Measurements from ENCODE around the gene CDK6.
A peak's percentile ranks its signal among the peaks of the same experiment; 100 is the strongest.

Gene CDK6

DNA sequence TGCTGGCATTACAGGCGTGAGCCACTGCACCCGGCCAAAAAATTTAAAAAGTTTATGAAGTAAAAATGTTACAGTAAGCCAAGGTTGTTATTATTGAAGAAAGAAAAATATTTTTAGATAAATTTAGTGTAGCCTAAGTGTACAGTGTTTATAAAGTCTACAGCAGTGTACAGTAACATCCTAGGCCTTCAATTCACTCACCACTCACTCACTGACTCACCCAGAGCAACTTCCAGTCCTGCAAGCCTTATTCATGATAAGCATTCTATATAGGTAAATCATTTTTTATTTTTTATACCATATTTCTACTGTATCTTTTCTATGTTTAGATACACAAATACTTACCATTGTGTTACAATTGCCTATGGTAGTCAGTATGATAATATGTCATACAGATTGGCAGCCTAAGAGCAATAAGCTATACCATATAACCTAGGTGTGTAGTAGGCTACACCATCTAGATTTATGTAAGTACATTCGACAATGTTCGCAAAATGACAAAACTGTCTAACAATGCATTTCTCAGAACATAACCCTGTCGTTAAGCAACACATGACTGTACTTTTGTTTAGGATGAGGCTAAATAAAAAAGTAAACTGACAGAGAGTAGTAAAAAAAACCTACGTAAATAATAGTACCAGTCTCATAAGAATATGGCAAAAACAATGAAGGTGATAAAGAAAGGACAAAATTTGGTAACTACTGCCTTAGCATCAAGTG lies 168.4 kb downstream of the CDK6 start:
- H3K4me3 ChIP-seq (ENCODE audit: low read depth, low read length), result no peak overlapping the region
- no peak overlapping the region for H2AFZ ChIP-seq (ENCODE audit: low read length, unreplicated experiment)
- H3K27me3 ChIP-seq (ENCODE audit: insufficient read depth, low read length), result no peaks in the 10 kb centered on the region
- H3K4me1 ChIP-seq (ENCODE audit: control insufficient read depth, insufficient read depth, low read length, unreplicated experiment), result peaks cover 41% of the 10 kb centered on the region
- H3K79me2 ChIP-seq (ENCODE audit: control insufficient read depth, insufficient read depth, low read length, unreplicated experiment), result peaks cover 14% of the 10 kb centered on the region
- peak overlapping the region; percentile 39 for H3K27ac ChIP-seq (ENCODE audit: low read depth, low read length)
- peaks cover 4% of the 10 kb centered on the region; the same call in 1 of the 2 replicates for H3K36me3 ChIP-seq (ENCODE audit: insufficient read depth, low read length)

DNA sequence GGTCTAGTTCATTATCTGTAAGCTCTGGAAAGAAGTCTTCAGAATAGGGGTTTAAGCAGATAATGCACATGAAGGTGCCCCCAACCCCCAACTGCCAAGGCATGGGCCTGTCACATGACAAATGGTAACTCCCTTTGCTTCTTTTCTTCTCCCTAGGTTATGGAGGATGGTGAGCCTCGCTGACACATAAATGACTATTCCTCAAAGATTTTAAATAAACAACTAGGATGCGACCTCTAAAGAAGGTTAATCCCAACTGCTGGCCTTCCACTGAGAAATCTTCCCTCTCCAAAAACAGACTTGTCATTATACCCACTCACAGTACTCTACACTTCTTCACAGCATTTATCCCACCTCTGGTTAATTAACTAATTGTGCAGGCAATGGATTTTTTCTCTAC lies 170.4 kb downstream of the CDK6 start:
- Histone ChIP-seq H3K36me3 (ENCODE audit: insufficient read depth, low read length) (no peaks in the 10 kb centered on the region), H3K79me2 (ENCODE audit: control insufficient read depth, insufficient read depth, low read length, unreplicated experiment) (peaks cover 12% of the 10 kb centered on the region)

DNA sequence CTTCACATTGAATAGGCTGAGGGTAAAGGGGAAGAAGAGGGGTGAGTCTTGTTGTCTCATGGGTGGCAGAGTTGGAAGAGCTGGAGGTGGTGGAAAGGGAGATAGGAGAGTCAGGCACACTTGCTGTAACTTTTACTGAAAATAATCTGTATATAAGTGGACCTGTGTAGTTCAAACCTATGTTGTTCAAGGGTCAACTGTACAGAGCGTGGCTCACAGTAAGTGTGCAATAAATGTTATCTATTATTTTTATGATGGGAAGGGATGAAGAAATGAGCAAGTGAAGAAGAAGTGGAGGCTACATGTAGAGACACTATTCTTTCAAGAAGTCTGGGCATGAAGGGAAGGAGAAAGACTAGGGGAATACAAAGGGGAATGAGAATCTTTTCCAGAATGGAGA lies 174.7 kb downstream of the CDK6 start:
- H2AFZ ChIP-seq (ENCODE audit: low read length, unreplicated experiment), result no peak overlapping the region
- peaks cover 5% of the 10 kb centered on the region for H3K36me3 ChIP-seq (ENCODE audit: insufficient read depth, low read length)
- H3K27ac ChIP-seq (ENCODE audit: low read depth, low read length), result no peak overlapping the region
- no peak overlapping the region for H3K4me3 ChIP-seq (ENCODE audit: low read depth, low read length)
- peaks cover 11% of the 10 kb centered on the region for H3K4me1 ChIP-seq (ENCODE audit: control insufficient read depth, insufficient read depth, low read length, unreplicated experiment)
- H3K27me3 ChIP-seq (ENCODE audit: insufficient read depth, low read length), result no peaks in the 10 kb centered on the region
- H3K79me2 ChIP-seq (ENCODE audit: control insufficient read depth, insufficient read depth, low read length, unreplicated experiment), result peaks cover 17% of the 10 kb centered on the region

More for the DNA sequence above, 170.4 kb downstream of the CDK6 start:
- Histone ChIP-seq H3K27ac (ENCODE audit: low read depth, low read length) (no peak overlapping the region), H3K4me3 (ENCODE audit: low read depth, low read length) (no peak overlapping the region), H3K4me1 (ENCODE audit: control insufficient read depth, insufficient read depth, low read length, unreplicated experiment) (peaks cover 41% of the 10 kb centered on the region), H2AFZ (ENCODE audit: low read length, unreplicated experiment) (no peak overlapping the region), H3K27me3 (ENCODE audit: insufficient read depth, low read length) (no peaks in the 10 kb centered on the region)

DNA sequence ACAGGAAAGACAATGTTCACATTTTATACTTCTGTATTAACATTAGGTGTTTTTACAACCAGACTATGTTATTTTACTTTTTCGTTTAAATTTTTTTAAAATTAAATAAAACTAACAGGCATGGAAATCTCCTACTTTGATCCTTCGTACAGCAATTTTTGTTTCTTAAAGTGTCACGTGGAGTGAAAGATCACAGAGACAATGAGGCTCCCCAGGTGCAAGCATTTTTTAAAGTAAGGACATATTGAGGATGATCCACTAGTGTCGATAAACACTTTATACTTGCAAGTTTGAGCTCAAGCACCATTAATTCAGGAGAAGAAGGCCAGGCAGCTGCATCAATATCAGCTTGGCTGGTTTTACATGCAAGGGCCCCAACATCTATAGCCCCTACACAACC lies 177.7 kb downstream of the CDK6 start:
- Histone ChIP-seq H3K79me2 (ENCODE audit: control insufficient read depth, insufficient read depth, low read length, unreplicated experiment) (peaks cover 7% of the 10 kb centered on the region), H3K27ac (ENCODE audit: low read depth, low read length) (no peak overlapping the region), H3K4me1 (ENCODE audit: control insufficient read depth, insufficient read depth, low read length, unreplicated experiment) (no peaks in the 10 kb centered on the region), H3K4me3 (ENCODE audit: low read depth, low read length) (no peak overlapping the region), H3K27me3 (ENCODE audit: insufficient read depth, low read length) (no peaks in the 10 kb centered on the region), H2AFZ (ENCODE audit: low read length, unreplicated experiment) (no peak overlapping the region), H3K36me3 (ENCODE audit: insufficient read depth, low read length) (peaks cover 5% of the 10 kb centered on the region)

DNA sequence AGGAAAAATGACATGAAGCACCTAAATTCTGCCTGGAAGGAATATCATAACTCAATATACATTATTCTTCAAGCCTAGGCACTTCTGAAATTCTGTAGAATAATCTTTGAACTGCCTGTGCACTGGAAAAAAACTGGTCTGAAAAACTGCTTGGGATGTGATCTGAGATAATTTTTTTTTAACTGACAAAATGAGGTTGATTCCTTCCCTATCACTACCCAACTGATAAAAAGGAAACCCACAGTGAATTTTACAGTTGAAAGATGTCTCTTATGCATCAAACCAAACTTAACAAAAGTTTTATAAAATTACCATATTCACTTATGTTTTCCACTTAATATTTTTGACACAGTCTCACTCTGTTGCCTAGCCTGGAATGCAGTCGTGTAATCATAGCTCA lies 179.0 kb downstream of the CDK6 start:
- Histone ChIP-seq H2AFZ (ENCODE audit: low read length, unreplicated experiment) (no peak overlapping the region), H3K27ac (ENCODE audit: low read depth, low read length) (no peak overlapping the region), H3K79me2 (ENCODE audit: control insufficient read depth, insufficient read depth, low read length, unreplicated experiment) (peaks cover 9% of the 10 kb centered on the region), H3K4me3 (ENCODE audit: low read depth, low read length) (no peak overlapping the region), H3K27me3 (ENCODE audit: insufficient read depth, low read length) (no peaks in the 10 kb centered on the region), H3K36me3 (ENCODE audit: insufficient read depth, low read length) (peaks cover 5% of the 10 kb centered on the region), H3K4me1 (ENCODE audit: control insufficient read depth, insufficient read depth, low read length, unreplicated experiment) (no peaks in the 10 kb centered on the region)

DNA sequence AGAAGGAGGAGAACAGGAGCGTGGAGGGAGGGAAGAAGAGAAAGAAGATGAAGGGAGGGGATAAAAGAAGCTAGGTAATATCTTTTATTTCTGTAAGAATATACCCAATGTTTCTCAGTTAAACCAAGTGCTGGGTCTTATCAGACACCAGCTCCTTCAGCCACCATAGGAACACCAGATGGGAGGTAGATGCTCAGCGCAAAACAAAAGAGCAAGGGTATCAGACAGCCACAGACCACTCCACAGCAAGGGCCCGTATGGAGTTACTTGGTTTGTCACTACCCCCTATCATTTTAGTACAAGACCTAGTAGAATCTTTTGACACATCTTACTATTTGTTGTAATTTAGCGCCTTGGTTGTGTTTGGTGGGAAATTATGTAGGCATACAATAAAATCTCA lies 180.3 kb downstream of the CDK6 start:
- Histone ChIP-seq H3K4me3 (ENCODE audit: low read depth, low read length) (no peak overlapping the region), H3K4me1 (ENCODE audit: control insufficient read depth, insufficient read depth, low read length, unreplicated experiment) (no peaks in the 10 kb centered on the region), H3K79me2 (ENCODE audit: control insufficient read depth, insufficient read depth, low read length, unreplicated experiment) (peaks cover 9% of the 10 kb centered on the region)

DNA sequence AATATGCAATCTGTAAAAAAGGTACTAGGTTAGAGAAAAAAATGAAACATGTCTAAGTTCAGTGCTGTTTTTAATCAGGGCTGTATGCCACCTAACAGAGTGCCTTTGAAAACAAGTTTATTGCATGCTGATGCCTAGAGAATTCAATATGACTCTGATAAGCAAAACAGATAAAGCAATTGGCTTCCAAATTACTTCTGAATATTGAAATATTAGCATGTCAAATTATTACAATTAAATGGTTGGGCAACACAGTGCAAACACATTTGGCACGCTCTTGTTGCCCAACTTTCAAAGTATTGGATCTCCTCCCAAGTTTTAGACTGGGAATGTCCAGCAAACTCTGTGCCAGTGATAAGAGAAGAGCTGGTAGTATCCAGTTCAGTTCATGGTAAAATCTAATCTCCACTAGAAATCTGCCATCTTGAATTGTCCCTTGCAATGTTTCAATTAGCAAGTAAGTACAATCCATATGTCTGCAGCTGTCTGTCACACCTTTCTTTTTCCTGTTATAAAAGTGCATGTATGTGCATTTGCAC lies 181.0 kb downstream of the CDK6 start:
- H3K4me3 ChIP-seq (ENCODE audit: low read depth, low read length), result no peak overlapping the region
- H3K4me1 ChIP-seq (ENCODE audit: control insufficient read depth, insufficient read depth, low read length, unreplicated experiment), result no peaks in the 10 kb centered on the region
- H3K79me2 ChIP-seq (ENCODE audit: control insufficient read depth, insufficient read depth, low read length, unreplicated experiment), result peaks cover 9% of the 10 kb centered on the region
- H3K27ac ChIP-seq (ENCODE audit: low read depth, low read length), result no peak overlapping the region
- no peak overlapping the region for H2AFZ ChIP-seq (ENCODE audit: low read length, unreplicated experiment)
- H3K36me3 ChIP-seq (ENCODE audit: insufficient read depth, low read length), result peaks cover 5% of the 10 kb centered on the region
- no peaks in the 10 kb centered on the region for H3K27me3 ChIP-seq (ENCODE audit: insufficient read depth, low read length)

More for the DNA sequence above, 180.3 kb downstream of the CDK6 start:
- Histone ChIP-seq H2AFZ (ENCODE audit: low read length, unreplicated experiment) (no peak overlapping the region), H3K27ac (ENCODE audit: low read depth, low read length) (no peak overlapping the region), H3K36me3 (ENCODE audit: insufficient read depth, low read length) (peaks cover 5% of the 10 kb centered on the region), H3K27me3 (ENCODE audit: insufficient read depth, low read length) (no peaks in the 10 kb centered on the region)

DNA sequence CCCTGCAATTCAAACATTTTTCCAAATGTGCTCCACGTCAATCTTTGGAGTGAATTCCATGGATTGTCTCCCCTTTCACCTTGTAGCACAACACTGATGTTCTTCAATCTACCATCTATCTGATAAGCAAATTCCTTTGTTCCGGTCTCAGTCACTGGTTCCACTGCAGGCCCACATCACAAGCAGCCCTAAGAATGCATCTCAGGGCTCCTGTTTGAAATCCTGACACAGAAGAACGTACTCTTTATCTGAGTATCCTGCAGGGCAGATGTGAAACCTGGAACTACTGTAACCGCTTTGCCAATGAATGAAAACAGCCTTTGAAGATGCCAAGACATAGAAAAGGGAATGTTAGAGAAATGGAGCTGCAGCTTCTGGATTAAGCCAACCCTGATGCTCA lies 183.2 kb downstream of the CDK6 start:
- no peak overlapping the region for H2AFZ ChIP-seq (ENCODE audit: low read length, unreplicated experiment)
- no peak overlapping the region for H3K27ac ChIP-seq (ENCODE audit: low read depth, low read length)
- H3K79me2 ChIP-seq (ENCODE audit: control insufficient read depth, insufficient read depth, low read length, unreplicated experiment), result peaks cover 9% of the 10 kb centered on the region
- H3K4me3 ChIP-seq (ENCODE audit: low read depth, low read length), result no peak overlapping the region
- H3K4me1 ChIP-seq (ENCODE audit: control insufficient read depth, insufficient read depth, low read length, unreplicated experiment), result no peaks in the 10 kb centered on the region
- H3K27me3 ChIP-seq (ENCODE audit: insufficient read depth, low read length), result no peaks in the 10 kb centered on the region
- no peaks in the 10 kb centered on the region for H3K36me3 ChIP-seq (ENCODE audit: insufficient read depth, low read length)

DNA sequence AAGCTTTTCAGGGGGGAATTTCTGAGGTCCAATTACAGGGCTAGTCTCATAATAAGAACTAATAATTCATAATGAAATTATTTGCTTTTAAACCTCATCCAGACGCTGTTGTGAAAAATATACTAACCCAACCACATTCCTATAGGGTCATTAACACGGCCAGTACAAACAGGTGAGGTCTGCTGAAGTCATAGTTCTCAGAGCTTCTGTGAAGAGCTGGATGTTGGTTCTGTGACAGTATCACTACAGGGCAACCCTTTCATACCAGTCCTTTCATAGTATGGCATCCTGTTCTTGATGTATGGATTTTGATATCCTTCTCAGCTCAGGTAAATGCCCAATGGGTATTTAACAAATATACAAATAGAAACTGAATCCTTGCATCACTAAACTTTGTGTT lies 183.8 kb downstream of the CDK6 start:
- no peak overlapping the region for H2AFZ ChIP-seq (ENCODE audit: low read length, unreplicated experiment)
- no peaks in the 10 kb centered on the region for H3K36me3 ChIP-seq (ENCODE audit: insufficient read depth, low read length)
- H3K27me3 ChIP-seq (ENCODE audit: insufficient read depth, low read length), result no peaks in the 10 kb centered on the region
- no peaks in the 10 kb centered on the region for H3K4me1 ChIP-seq (ENCODE audit: control insufficient read depth, insufficient read depth, low read length, unreplicated experiment)
- no peak overlapping the region for H3K4me3 ChIP-seq (ENCODE audit: low read depth, low read length)
- H3K27ac ChIP-seq (ENCODE audit: low read depth, low read length), result no peak overlapping the region
- peaks cover 9% of the 10 kb centered on the region for H3K79me2 ChIP-seq (ENCODE audit: control insufficient read depth, insufficient read depth, low read length, unreplicated experiment)

DNA sequence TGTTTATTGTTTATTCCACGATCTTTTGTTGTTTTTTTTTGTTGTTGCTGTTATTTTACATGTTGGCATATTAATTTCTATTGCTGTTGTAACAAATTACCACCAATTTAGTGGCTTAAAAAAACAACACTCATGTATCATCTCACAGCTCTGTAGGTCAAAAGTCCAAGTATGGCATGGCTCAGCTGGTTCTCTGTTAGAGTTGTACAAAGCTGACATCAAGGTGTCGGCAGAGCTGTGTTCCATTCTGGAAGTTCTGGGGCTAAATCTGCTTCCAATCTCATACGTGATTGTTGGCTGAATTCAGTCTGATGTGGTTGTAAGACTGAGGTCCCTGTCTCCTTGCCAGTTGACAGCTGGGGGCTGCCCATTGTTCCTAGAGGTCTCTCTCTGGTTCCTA lies 186.0 kb downstream of the CDK6 start:
- Histone ChIP-seq H3K79me2 (ENCODE audit: control insufficient read depth, insufficient read depth, low read length, unreplicated experiment) (peaks cover 6% of the 10 kb centered on the region), H3K27me3 (ENCODE audit: insufficient read depth, low read length) (no peaks in the 10 kb centered on the region), H3K27ac (ENCODE audit: low read depth, low read length) (no peak overlapping the region), H3K4me1 (ENCODE audit: control insufficient read depth, insufficient read depth, low read length, unreplicated experiment) (peaks cover 15% of the 10 kb centered on the region), H3K36me3 (ENCODE audit: insufficient read depth, low read length) (no peaks in the 10 kb centered on the region), H2AFZ (ENCODE audit: low read length, unreplicated experiment) (no peak overlapping the region), H3K4me3 (ENCODE audit: low read depth, low read length) (no peak overlapping the region)

DNA sequence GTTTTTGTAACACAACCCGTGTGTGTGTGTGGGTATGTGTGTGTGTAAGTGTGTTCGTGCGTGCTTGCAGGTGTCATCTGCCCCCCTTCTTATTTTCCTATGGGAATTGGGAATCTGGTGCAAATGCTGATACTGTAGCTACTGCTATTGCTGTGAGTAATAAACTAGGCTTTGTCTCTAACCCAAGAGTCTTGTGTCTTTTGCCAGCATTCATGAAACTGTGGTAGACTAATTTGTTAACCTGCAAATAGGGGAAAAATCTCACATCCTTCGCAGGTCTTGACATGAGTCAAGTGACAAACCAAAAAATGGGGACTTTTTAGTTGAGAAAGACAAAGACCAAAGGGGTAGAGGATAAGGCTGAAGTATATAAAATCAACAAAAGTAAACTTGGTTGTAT lies 188.3 kb downstream of the CDK6 start:
- Histone ChIP-seq H3K4me1 (ENCODE audit: control insufficient read depth, insufficient read depth, low read length, unreplicated experiment) (peaks cover 36% of the 10 kb centered on the region), H2AFZ (ENCODE audit: low read length, unreplicated experiment) (no peak overlapping the region), H3K4me3 (ENCODE audit: low read depth, low read length) (no peak overlapping the region), H3K79me2 (ENCODE audit: control insufficient read depth, insufficient read depth, low read length, unreplicated experiment) (peaks cover 4% of the 10 kb centered on the region), H3K36me3 (ENCODE audit: insufficient read depth, low read length) (no peaks in the 10 kb centered on the region), H3K27me3 (ENCODE audit: insufficient read depth, low read length) (no peaks in the 10 kb centered on the region), H3K27ac (ENCODE audit: low read depth, low read length) (no peak overlapping the region)
